Endothelial cell of umbilical vein (primary cell): ENCODE measurements around the gene LMNB1.
A peak's percentile ranks its signal among the peaks of the same experiment; 100 is the strongest.

Source experiments
- CTCF ChIP-seq, 2 donors: IDR thresholded peaks; 1 replicate in 1 of 2; 2 replicates in 1 of 2; pipeline ENCODE4 v1.5.1; 2011; ENCODE audit warnings: low read length in 2 of 2, mild to moderate bottlenecking in 2 of 2, moderate library complexity in 2 of 2, control low read depth in 1 of 2, inconsistent platforms in 1 of 2, low read depth in 1 of 2; ENCODE audit not compliant: insufficient read depth in 1 of 2; ENCODE audit errors: extremely low read depth in 1 of 2
- EZH2 ChIP-seq: IDR thresholded peaks from 2 replicates; pipeline ENCODE4 v1.6.1; 2012; ENCODE audit warnings: borderline replicate concordance, low read depth, mild to moderate bottlenecking, moderate library complexity, low read length, inconsistent platforms; ENCODE audit not compliant: severe bottlenecking
- FOS ChIP-seq: IDR thresholded peaks from 2 replicates; pipeline ENCODE4 v1.6.1; 2011; ENCODE audit warnings: mild to moderate bottlenecking, low read length, moderate library complexity, borderline replicate concordance; ENCODE audit not compliant: insufficient read depth
- GATA2 ChIP-seq: IDR thresholded peaks from 2 replicates; pipeline ENCODE4 v1.7.0; 2011; ENCODE audit warnings: low read depth, mild to moderate bottlenecking, moderate library complexity, mixed read lengths, low read length; ENCODE audit not compliant: insufficient read length, insufficient read depth
- MAX ChIP-seq: IDR thresholded peaks from 2 replicates; pipeline ENCODE4 v1.6.1; 2011; ENCODE audit not compliant: insufficient read depth, insufficient read length
- MYC ChIP-seq: IDR thresholded peaks from one replicate; pipeline ENCODE4 v1.6.1; 2011; ENCODE audit warnings: mild to moderate bottlenecking, low read depth, low read length
- POLR2A ChIP-seq: IDR thresholded peaks from 2 replicates; pipeline ENCODE4 v1.6.1; 2012; ENCODE audit warnings: low read depth, mild to moderate bottlenecking, control low read depth, low read length
- POLR2AphosphoS5 ChIP-seq: IDR thresholded peaks from 2 replicates; pipeline ENCODE4 v1.6.1; 2012; ENCODE audit warnings: low read depth, mild to moderate bottlenecking, control low read depth, low read length, moderate library complexity; ENCODE audit not compliant: insufficient read depth

- TF ChIP-seq CTCF (IDR thresholded peaks at IDR 0.05; ENCODE audit: extremely low read depth in 1 of 2, insufficient read depth in 1 of 2, low read depth in 1 of 2, low read length in 2 of 2) (no peak), POLR2AphosphoS5 (no peak), EZH2 (no peak), POLR2A (no peak), FOS (peak; percentile 65), MAX (no peak), MYC (no peak), GATA2 (no peak)
Observed at GRCh38 chr5:126865299-126865698, 88.4 kb downstream of the LMNB1 start.
